ENCODE results near the gene PHKG1.
"Not testable (repeated sequence)": the region's sequence is repeated elsewhere in the genome, so short reads cannot be mapped to it uniquely, and the experiment has no call there.

The PHKG1 gene
- total RNA-seq: 3.8 to 4.3 reads per million in 2 donors

- no peak for DNase-seq
Measured at GRCh38 chr7:56092789-56093531, at the start of gene PHKG1. PHKG1 (minus strand) TSS chr7:56092952; CDS start chr7:56088941, 4,011 bp downstream.

GRCh38 chr7:56131062-56131461 lies 38.3 kb upstream of the PHKG1 start:
- DNase-seq: not testable (repeated sequence)

- DNase-seq: no peak
Measured at GRCh38 chr7:56127241-56127975, 34.7 kb upstream of the PHKG1 start.

- DNase-seq: no peak
Measured at GRCh38 chr7:56125831-56126230, 33.1 kb upstream of the PHKG1 start.

GRCh38 chr7:56124981-56125380 lies 32.2 kb upstream of the PHKG1 start:
- DNase-seq: no peak

- DNase-seq: no peak
Measured at GRCh38 chr7:56121440-56121839, 28.7 kb upstream of the PHKG1 start.

GRCh38 chr7:56115852-56116538 lies 23.2 kb upstream of the PHKG1 start, which contains the start of gene NUPR2:
NUPR2 (minus strand) TSS chr7:56116417; CDS start chr7:56116314, 103 bp downstream.
- no peak for DNase-seq

- DNase-seq: not testable (repeated sequence)
Measured at GRCh38 chr7:56112244-56112643, 19.5 kb upstream of the PHKG1 start.

GRCh38 chr7:56110611-56111010 lies 17.9 kb upstream of the PHKG1 start:
- no peak for DNase-seq

GRCh38 chr7:56107954-56108258 lies 15.2 kb upstream of the PHKG1 start:
- no peak for DNase-seq

- DNase-seq: peak; percentile 72
Measured at GRCh38 chr7:56106108-56107073, 13.6 kb upstream of the PHKG1 start, which contains the start of gene CHCHD2. CHCHD2 (minus strand) TSS chr7:56106476; CDS start chr7:56106413, 63 bp downstream.

GRCh38 chr7:56105508-56105907 lies 12.8 kb upstream of the PHKG1 start:
- no peak for DNase-seq

GRCh38 chr7:56104138-56104537 lies 11.4 kb upstream of the PHKG1 start:
- DNase-seq: not testable (repeated sequence)

- DNase-seq: no peak
Measured at GRCh38 chr7:56099653-56100052, 6.9 kb upstream of the PHKG1 start.

GRCh38 chr7:56098187-56099008 lies 5.6 kb upstream of the PHKG1 start:
- DNase-seq: not testable (repeated sequence)

GRCh38 chr7:56097700-56098099 lies 4.9 kb upstream of the PHKG1 start:
- no peak for DNase-seq

- not testable (repeated sequence) for DNase-seq
Measured at GRCh38 chr7:56092388-56092787, 364 bp downstream of the PHKG1 start.

GRCh38 chr7:56091591-56091990 lies 1.2 kb downstream of the PHKG1 start:
- no peak for DNase-seq

- no peak for DNase-seq
Measured at GRCh38 chr7:56087445-56087844, 5.3 kb downstream of the PHKG1 start.

GRCh38 chr7:56086761-56087160 lies 6.0 kb downstream of the PHKG1 start:
- no peak for DNase-seq

- DNase-seq: no peak
Measured at GRCh38 chr7:56083150-56083785, 9.5 kb downstream of the PHKG1 start.
